Stimulated activated CD8-positive, alpha-beta memory T cell treated with anti-CD3 and anti-CD28 coated beads, Interleukin-15, amount 100 ng/mL, for 4 hours (primary cell): ENCODE data around the gene TCEAL1.
"Not testable (repeated sequence)": the region's sequence is repeated elsewhere in the genome, so short reads cannot be mapped to it uniquely, and the experiment has no call there.

Source experiments
- DNase-seq, 2 donors: peaks; one replicate each; pipeline ENCODE4 v3.0.0-alpha.2; 2020; ENCODE audit warnings: low read depth in 2 of 2

The TCEAL1 gene

GRCh38 chrX:103635436-103635835, 6.7 kb downstream of the TCEAL1 start:
- no peak for DNase-seq

GRCh38 chrX:103637604-103638338, 9.0 kb downstream of the TCEAL1 start:
- DNase-seq = no peak

DNA sequence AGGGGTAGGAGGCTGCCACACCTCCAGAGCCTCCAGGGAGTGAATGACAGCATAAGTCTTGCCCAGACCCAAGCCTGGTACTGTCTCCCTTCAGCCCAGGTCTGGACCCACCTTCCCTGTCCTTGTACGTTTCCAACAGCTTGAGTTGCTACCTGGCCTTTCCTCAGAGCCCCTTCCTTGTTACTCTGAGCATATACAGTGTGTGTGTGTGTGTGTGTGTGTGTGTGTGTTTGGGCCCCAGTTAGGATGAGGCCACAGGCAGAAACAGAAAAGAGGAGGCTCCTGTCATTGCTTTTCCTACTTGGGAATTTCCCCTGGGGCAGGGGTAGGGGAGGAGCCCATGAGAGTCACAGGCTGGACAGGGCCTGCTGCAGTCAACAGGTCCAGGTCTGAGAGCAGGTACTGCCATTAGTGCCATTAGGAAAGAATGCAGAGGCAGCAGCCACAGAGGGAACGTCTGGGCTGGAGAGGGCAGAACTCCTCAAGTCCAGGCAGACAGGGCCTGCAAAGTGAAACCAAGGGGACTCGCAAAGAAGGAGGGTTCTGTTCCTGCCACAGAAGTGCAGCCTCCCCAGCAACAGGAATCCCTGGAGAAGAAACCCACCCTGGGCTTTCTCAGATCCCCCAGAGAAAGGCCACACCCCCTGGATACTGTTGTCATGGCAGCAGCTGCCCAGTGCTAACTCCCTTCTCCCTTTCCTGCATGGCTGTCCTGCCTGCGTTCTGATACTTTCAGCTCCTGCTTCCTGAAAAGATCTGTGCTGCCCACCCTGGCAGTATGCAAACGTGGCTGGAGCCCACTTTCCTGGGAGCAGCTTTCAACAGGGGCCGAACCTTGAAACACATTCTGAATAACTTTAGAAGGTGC, 9.9 kb downstream of the TCEAL1 start:
- not testable (repeated sequence) for DNase-seq

GRCh38 chrX:103640401-103641155, 11.8 kb downstream of the TCEAL1 start:
- no peak for DNase-seq

DNA sequence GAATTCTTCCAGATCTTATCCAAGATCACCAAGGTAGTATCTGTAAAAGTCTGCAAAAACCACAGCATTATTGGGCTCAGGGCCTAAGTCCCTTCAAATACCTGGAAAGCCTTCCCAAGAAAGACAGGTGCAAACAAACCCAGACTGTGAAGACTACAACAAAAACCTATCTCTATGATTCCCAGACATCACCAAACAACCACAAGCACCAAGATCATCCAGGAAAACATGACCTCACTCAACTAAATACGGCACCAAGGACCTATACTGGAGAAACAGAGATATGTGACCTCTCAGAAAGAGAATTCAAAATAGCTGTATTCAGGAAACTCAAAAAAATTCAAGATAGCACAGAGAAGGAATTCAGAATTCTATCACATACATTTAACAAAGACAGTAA, 15.3 kb downstream of the TCEAL1 start:
- DNase-seq = no peak

GRCh38 chrX:103647630-103648029, 18.9 kb downstream of the TCEAL1 start:
- no peak for DNase-seq

DNA sequence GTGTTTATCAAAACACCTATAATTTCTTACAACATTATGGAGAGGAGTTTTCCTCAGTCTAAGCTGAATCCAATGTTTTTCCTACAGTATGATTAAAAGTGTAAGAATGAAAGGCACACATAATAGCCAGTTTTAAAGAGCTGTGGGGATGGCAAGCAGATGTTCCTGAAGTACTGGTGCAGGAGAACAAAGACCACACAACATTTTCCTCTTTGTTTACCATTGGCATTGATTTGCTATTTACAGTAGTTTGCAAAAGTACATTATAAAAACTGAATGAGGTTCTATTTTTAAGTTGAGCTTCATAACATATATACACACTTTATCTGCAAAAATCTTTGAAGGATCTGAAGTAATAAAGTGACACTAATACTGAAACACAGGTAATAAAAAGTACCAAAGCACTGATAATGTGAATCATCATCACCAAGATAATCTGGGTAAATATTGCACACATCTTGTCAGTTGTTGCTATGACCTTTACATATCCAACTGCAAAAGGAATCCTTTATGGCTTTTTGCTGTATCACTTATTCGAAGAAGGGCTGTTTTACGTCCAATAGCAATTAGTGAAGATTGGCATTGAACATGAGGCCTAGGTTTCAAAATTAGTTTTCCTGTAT, 22.5 kb downstream of the TCEAL1 start:
- DNase-seq = no peak

GRCh38 chrX:103655230-103656000, 26.6 kb downstream of the TCEAL1 start:
- not testable (repeated sequence) for DNase-seq

DNA sequence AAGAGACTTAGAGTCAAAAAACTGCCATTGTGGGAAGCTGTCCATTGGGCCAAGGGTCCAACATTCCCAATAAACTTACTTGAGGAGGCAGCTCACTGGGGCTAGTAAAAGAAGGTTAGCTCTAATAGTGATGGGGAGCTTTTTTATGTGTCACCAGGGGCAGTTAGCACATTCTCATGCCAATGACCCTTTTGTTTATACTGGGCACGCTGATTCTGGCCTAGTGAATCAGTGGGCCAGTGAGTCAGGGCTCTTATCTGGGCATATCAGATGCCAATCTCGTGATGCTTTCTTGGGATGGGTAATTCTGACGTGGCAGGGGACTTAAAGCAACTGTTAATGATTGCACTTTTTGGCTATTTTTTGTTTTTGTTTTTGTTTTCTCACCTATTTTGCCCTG, 27.8 kb downstream of the TCEAL1 start:
- no peak for DNase-seq

GRCh38 chrX:103657066-103657465, 28.3 kb downstream of the TCEAL1 start:
- DNase-seq = not testable (repeated sequence)

- no peak for DNase-seq
Observed at GRCh38 chrX:103658681-103659433, 30.1 kb downstream of the TCEAL1 start.

DNA sequence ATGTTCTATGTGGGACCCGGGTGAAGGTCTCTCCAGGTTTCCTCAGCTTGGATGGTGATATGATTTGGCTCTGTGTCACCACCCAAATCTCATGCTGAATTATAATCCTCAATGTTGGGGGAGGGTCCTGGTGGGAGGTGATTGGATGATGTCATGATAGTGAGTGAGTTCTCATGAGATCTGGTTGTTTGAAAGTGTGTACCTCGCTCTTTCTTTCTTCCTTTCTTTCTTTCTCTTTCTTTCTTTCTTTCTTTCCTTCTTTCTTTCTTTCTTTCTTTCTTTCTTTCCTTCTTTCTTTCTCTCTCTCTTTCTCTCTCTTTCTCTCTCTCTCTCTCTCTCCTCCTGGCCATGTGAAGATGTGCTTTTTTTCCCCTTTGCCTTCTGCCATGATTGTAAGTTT, 30.7 kb downstream of the TCEAL1 start:
- not testable (repeated sequence) for DNase-seq

- DNase-seq = no peak
Observed at GRCh38 chrX:103663981-103664762, 35.4 kb downstream of the TCEAL1 start.

DNA sequence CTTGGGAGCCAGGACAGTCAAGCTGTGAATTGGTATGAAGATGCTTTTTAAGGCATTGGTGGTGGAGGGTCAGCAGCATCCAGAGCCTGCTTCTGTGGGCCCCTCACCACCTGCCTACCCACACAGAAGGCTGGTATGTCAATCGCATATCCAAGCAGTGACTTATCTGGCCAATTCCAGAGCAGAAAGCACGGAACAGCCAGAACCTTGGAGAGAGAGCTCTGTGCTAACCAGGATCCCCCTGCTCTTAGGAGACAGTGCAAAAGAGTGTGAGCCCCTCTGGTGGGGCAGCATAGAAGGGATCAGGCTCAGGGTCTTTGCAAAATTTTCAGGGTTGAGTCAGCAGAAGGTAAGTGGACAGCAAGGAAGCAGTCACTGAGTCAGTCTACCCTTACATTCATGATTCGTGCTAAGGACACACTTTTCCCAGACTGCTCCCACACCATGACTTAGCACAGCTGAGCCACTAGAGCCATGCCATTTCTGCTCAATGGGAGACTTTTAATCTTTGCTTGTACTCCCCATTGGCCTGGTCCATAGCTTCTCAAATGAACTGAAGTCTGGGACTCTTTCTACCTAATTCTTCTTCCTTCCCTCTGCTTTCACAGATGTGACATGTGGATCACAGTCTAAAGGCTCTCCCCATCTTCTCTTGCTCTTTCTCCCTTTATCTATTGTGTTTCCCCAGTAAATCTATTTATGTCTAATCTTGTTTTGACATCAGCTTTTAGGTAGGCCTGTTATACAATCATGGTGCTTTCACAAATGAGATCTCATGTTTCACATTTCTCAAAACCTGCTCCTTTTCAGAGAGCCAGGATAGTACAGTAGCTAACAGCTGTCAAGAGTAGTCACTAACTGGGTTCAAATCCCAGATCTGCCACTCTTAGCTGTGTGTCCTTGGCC, 37.7 kb downstream of the TCEAL1 start:
- no peak for DNase-seq

GRCh38 chrX:103669745-103670144, 41.0 kb downstream of the TCEAL1 start:
- DNase-seq = no peak

DNA sequence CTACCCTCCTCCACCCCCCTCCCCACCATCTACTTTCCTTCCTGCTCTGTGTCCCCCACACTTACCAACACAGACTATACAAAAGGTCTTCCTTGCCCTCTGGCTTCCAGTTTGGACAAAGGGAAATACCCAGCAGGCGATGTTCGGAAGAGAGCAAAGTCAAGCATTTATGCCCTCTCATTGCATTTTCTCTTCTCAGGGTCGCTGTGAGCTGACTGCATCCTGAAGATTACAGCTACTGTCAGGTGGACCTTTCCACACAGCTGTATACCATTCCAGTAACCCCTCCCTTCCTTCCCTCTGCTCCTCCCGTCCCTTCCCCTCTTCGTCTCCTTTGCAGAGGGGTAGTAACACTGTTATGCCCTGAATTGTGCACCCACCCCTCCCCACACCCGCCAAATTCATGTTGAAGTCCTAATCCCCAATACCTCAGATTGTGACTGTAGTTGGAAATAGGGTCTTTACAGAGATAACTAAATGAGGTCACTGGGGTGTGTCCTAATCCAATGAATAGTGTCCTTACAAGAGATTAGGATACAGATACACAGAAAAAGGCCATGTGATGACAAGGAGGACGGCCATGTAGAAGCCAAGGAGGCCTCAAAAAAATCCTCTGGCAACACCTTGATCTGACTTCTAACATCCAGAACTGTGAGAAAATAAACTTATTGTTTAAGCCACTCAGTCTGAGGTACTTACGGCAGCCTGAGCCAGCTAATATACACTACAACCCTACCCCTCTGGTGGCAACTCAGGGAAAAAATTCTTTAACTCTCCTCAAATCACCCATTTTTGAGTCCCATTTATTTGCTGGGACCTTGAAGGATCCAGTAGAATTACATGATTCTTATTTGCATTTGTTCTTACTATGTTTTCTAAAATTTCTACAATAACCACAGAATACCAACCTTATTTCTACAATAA, 46.0 kb downstream of the TCEAL1 start:
- DNase-seq = no peak
